Iris pigment epithelial cell (primary cell): ENCODE measurements around the gene TXNDC2.

ENCODE experiments used
- DNase-seq: peaks from one replicate; pipeline ENCODE4 v3.0.0-alpha.2; 2011; ENCODE audit warnings: low read depth

Gene TXNDC2

DNA sequence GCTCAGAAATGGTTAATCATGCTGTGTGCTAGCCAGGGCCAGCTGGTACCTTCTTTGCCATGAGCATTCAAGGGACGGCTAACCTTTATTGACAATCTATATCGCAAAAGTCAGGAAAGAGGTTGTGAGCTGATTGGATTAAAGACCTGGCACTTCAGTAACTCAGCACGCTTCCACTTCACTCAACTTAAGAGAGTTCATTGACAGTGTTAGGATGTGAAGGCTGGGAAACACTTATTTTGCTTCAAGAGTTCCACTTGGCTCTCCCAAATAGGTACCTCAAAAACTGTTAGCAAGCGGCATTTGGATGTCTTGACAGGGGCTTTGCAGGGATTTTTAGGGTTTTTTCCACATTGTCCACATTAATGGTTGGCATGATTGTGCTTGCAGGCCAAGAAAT, 25.1 kb upstream of the TXNDC2 start:
- DNase-seq, result no peak

- no peak for DNase-seq
Measured at GRCh38 chr18:9861157-9861556, 24.6 kb upstream of the TXNDC2 start.

DNA sequence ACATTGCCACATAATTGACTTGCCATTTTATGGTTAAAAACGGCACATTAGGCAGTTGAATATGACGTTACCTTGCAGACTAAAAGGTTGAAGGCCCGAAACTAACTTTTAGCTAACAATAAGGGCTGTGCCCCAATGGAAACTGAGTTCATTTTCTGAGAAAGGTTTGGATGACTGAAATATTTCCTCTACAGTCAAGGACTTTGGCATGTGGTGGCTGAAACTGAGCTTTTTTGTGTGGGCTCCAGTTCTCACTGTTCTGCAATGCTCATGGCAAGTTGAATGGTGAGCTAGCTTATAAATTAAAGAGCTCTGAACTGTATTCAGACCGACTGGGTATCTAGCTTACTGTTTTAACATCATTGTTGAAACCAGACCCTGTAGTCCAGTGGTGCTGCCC, 23.8 kb upstream of the TXNDC2 start:
- DNase-seq, result no peak

GRCh38 chr18:9862686-9863085, 23.1 kb upstream of the TXNDC2 start:
- no peak for DNase-seq

DNA sequence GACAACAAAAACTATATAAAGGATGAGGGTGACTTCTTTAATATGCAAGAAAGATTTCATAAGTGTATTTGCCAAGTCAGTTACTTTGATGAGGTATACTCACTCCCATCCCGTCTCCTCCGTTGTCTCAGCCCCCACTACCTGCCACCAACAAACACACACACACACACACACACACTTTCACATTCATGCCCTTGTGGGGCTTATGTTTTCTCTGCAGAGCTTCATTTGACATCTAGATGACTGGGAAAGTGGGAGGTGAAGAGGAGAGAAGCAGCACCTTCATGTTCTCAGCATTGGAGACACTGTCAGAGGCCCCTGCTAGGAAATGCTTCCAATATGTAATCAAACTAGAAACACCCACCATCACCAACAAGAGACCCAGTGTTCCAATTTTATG, 22.5 kb upstream of the TXNDC2 start:
- DNase-seq, result no peak

DNA sequence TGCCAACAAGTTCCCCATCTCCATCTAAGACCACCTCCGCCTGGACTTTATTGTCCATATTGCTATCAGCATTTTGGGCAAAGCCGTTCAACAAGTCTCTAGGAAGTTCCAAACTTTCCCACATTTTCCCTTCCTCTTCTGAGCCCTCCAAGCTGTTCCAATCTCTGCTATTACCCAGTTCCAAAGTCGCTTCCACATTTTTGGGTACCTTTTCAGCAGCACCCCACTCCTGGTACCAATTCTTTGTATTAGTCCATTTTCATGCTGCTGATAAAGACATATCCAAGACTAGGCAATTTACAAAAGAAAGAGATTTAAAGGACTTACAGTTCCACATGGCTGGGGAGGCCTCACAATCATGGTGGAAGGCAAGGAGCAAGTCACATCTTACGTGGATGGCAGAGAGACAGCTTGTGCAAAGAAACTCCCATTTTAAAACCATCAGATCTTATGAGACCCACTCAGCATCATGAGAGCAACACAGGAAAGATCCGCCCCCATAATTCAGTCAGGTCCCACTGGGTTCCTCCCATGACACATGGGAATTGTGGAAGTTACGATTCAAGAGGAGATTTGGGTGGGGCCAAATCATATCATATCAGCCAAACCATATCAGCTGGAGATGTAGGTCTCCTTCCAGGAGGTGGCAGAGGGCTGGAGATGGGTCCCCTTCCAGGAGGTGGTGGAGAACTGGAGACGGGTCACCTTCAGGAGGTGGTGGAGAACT, 19.8 kb upstream of the TXNDC2 start:
- no peak for DNase-seq

- DNase-seq, result no peak
Measured at GRCh38 chr18:9866627-9867026, 19.1 kb upstream of the TXNDC2 start.

DNA sequence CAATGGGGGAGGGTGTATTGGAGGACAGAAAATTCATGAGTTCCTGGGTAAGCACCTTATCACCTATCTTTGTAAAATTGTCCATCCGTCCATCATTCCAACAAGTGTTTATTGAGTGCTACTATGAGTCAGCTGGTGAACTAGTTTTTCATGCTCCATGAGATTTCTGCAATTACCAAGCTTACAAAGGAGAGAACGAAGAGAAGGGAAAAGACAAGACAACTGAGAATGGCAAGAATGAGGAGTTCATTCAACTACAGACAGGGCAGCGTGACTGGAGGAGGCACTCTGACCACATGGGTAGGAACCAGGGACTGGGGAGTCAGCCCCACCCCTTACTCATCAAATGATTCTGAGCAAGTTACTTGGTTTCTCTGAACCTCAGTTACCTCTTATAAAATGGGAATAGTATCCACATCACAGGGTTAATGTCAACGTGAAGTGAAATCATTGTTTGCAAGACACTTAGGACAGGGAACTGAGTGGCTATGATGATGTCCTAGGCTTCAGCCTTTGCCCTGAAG, 18.6 kb upstream of the TXNDC2 start:
- no peak for DNase-seq

GRCh38 chr18:9868857-9869714, 16.7 kb upstream of the TXNDC2 start:
- no peak for DNase-seq

DNA sequence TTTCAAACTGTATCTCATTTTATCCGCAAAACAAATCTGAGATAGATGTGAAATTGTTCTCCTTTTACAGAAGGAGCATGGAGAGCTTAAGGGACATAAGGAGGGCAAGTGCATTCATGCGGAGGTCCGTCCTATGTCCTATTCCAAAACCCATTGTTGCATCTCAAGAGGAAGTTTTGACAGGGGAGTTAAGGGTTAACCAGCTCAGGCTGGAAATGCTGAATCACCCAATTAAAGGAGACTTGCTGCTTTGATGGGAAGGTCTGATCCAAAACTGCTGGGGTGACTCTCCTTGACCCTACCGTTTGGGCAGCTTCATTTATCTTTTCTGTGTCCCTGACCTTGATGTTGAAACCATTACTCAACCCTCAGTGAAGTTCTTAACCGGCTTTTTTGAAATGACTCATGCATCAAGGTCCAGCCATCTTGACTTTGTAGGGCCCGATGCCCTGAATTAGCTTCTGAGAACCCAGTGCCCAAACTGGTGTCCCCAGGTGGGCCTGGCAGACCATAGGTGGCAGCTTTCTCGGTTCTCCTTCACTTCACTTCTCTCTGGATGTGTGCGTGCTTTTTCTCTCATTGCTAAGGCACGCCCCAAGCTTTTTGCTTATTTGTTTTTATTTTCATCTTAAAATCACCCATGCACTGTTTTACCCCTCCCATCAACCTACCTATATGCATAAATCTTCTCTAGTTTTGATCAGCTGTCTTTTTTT, 15.9 kb upstream of the TXNDC2 start:
- DNase-seq, result peak; percentile 80

- DNase-seq, result no peak
Measured at GRCh38 chr18:9870431-9871008, 15.3 kb upstream of the TXNDC2 start.

GRCh38 chr18:9871244-9871746, 14.5 kb upstream of the TXNDC2 start:
- DNase-seq, result no peak

GRCh38 chr18:9872823-9873222, 12.9 kb upstream of the TXNDC2 start:
- DNase-seq, result no peak

GRCh38 chr18:9874728-9875127, 11.0 kb upstream of the TXNDC2 start:
- DNase-seq, result peak; percentile 33

GRCh38 chr18:9876212-9876866, 9.4 kb upstream of the TXNDC2 start:
- DNase-seq, result no peak

DNA sequence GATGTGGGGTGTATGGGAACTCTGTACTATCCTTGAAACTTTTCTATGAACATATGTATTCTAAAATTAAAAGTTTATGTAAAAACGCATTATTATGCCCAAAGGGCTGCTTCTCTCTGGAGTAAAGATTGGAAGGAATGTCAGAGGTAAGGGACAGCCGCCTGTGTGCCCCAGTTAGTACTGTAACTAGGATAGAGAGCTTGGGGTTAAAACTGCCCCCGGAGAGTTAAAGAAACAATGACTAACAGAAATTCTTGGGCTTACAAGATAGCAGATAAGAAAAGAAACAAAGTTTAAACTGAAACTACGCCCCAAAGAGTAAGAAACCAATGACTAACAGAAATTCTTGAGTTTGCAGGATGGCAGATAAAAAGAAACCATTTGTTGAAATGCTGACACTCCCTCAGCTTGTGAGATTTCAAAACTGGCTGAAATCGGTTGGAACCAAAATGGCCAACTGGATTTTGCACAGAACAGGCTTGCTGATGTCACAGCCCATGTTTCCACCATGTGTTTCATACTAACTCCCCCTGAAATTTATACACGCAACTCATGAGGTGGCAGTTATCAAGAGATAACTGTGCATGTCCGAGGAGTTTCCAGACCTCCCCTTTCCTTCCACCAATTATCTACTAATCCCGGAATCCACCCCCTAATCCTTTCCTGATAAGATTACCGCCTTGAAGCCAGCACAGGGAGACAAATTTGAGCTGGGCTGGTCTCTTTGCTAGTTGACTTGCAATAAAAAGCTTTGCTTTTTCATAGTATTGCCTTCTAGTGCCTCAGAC, 8.7 kb upstream of the TXNDC2 start:
- DNase-seq, result peak; percentile 97

DNA sequence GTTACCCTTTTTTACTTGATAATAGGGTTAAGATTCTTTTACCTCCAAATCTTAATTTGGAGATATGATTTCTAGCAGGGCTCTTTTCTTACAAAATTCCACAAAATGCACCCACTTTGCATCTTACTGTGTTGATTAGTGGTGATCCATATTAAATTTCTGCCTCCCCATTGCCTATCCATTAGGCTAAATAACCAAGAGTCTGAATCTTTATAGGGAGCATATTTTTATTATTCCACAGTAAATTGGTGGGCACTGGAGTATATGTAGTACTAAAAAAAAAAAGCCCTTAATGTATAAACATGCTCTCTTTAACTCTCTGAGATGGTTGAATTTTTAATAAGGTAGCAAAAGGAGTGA, 8.1 kb upstream of the TXNDC2 start:
- DNase-seq, result no peak

GRCh38 chr18:9878095-9878494, 7.7 kb upstream of the TXNDC2 start:
- no peak for DNase-seq

DNA sequence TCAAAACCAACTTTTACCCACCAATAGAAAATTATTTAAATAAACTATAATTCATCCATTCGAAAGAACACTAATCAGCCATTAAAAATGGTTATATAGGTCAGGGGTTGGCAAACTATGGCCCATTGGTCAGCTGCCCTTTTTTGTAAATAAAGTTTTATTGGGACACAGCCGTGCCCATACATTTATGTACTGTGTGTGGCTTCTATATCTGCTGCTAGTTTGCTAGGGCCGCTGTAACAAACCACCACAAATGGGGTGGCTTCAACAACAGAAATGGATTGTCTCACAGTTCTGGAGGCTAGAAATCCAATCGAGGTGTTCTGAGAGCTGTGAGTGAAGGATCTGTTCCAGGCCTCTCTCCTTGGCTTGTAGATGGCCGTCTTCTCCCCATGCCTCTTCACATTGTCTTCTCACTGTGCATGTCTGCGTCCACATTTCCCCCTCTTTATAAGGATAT, 7.0 kb upstream of the TXNDC2 start:
- DNase-seq, result no peak

DNA sequence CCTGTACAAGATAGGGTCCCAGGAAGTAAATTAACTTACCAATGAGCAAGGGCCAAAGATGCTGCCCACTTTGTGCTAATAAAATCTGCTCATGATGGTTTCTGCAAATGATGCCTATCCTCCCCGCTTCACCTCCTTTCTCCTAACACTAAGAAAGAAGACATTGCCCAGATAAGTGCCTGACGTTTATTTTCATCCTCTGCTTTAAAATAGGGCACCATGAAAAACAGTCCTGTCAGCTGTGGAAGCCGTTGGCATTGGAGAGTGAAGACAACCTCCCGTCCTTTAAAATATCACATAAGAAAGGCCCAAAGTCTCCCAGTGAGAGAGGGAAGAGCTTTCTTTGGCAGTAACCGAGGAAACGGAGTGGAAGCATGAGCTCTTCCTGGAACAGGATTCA, 1.7 kb upstream of the TXNDC2 start:
- no peak for DNase-seq
